ENCODE data around the gene MZF1.

DNA sequence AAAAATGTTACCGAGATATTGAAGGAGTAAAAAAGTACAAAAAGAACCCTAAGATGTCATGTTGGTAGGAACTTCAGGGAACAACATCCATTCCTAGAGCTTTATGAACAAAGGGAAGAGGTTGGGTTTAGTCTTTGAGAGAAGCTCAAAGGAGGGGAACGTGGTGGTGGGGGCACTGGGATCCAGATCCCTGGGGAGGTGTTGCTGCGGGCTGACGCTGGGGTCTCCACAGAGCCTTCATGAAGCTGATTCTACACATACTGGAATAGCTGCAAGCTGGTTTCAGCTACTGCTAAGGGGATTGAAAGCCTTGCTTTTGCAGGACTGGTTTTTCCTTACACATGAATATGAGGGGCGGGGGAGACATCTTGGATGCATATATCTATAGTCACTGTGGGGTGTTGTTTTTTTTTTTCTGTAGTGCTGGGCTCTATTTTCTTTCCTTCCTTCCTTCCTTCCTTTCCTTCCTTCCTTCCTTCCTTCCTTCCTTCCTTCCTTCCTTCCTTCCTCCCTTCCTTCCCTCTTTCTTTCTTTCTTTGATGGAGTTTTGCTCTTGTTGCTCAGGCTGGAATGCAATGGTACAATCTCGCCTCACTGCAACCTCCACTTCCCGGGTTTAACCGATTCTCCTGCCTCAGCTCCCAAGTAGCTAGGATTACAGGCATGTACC, 6.5 kb upstream of the MZF1 start:
- TF ChIP-seq EZH2phosphoT487 (IDR thresholded peaks at IDR 0.05; ENCODE audit: borderline replicate concordance): no peak
- no peak for TF ChIP-seq CEBPB (IDR thresholded peaks at IDR 0.05; ENCODE audit: low read depth)
- TF ChIP-seq CTCF (IDR thresholded peaks at IDR 0.05 in 2 of 3, conservative IDR thresholded peaks at IDR 0.05 in 1 of 3; ENCODE audit: borderline replicate concordance in 1 of 3, insufficient read depth in 1 of 3, low read depth in 2 of 3, low read length in 2 of 3): no peak
- TF ChIP-seq, protein P1, sequence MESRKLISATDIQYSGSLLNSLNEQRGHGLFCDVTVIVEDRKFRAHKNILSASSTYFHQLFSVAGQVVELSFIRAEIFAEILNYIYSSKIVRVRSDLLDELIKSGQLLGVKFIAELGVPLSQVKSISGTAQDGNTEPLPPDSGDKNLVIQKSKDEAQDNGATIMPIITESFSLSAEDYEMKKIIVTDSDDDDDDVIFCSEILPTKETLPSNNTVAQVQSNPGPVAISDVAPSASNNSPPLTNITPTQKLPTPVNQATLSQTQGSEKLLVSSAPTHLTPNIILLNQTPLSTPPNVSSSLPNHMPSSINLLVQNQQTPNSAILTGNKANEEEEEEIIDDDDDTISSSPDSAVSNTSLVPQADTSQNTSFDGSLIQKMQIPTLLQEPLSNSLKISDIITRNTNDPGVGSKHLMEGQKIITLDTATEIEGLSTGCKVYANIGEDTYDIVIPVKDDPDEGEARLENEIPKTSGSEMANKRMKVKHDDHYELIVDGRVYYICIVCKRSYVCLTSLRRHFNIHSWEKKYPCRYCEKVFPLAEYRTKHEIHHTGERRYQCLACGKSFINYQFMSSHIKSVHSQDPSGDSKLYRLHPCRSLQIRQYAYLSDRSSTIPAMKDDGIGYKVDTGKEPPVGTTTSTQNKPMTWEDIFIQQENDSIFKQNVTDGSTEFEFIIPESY (IDR thresholded peaks at IDR 0.05; ENCODE audit: extremely low read depth, insufficient replicate concordance, low read length): no peak
- TF ChIP-seq POLR2A (IDR thresholded peaks at IDR 0.05; ENCODE audit: borderline replicate concordance, extremely low read depth, insufficient read depth, insufficient read length): no peak
- no peak for TF ChIP-seq ZNF274 (IDR thresholded peaks at IDR 0.05; ENCODE audit: low read depth, low read length)
- no peak for TF ChIP-seq POLR2AphosphoS5 (IDR thresholded peaks at IDR 0.05; ENCODE audit: low read depth, low read length)
- no peak for TF ChIP-seq YY1 (IDR thresholded peaks at IDR 0.05; ENCODE audit: extremely low read depth, insufficient replicate concordance, low read depth, low read length)
- no peak for TF ChIP-seq ATF3 (IDR thresholded peaks at IDR 0.05)
- TF ChIP-seq EZH2 (IDR thresholded peaks at IDR 0.05): no peak
- no peak for TF ChIP-seq SP1 (IDR thresholded peaks at IDR 0.05; ENCODE audit: low read depth)

Data from HCT116 (cell line).